Measurements from ENCODE around the gene MAP2K5. TPM values are rescaled to one million over a fixed set of nuclear protein-coding genes. Genes with fewer than 3 reads are reported as not detected.

MAP2K5 gene
- total and polyA plus RNA-seq, 10 of the 15 experiments (the other 5 are each of a cell fraction or from before 2014, with no cell fraction given) = 1.3 to 19.4 (median 9.6) TPM

DNA sequence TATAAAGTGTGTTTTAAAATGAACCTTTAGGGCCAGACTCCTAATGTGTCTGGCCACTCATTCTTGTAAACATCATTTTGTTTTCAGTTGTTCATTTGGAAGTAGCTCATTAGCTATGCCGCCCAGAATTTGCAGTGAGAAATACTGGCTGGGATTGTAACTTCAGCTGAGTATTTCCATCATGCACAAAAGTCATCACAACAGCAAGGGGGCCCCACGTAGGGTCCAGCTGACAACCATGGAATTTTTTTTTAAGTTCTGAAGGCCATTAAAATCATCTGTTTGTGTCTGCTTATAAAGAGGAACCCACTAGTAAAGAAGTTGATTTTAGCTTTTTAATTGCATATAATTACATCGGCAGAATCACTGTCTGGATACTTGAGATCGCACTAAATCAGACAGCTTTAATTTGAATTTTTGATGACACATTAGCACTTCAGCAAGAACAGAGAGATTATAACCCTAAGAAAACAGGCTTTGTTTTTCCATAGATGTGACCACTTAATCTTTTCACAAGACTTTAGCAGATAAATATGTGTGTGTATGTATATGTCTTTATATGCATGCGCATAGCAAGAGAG is 236.6 kb downstream of the MAP2K5 start:
- CTCF ChIA-PET = interaction anchor here (0.5 to 1.5 kb wide), 7 partner anchors 10 to 324 kb away, joined by 3 to 8 read pairs (median 4); no protein-coding TSS in a partner anchor
- SMC1A ChIA-PET (ENCODE audit: uncharacterized antibody, unreplicated experiment) = interaction anchor here (1.1 to 8.3 kb wide), 7 partner anchors 8 to 278 kb away, joined by 3 to 50 read pairs (median 3); no protein-coding TSS in a partner anchor
- 95% methylated on average over 5 of the region's 5 CpGs for WGBS (ENCODE audit: insufficient coverage, insufficient replicate concordance, low lambda C conversion rate, missing lambda C conversion rate)
- intact Hi-C loops (cut with micrococcal nuclease; ENCODE audit: unreplicated experiment) = no loop called here
- Histone ChIP-seq H4K20me1 (ENCODE audit: control insufficient read depth, insufficient read depth) (no peaks in the 10 kb centered on the region), H3K9ac (ENCODE audit: control insufficient read depth, insufficient read depth, low read length) (no peak overlapping the region), H3K9me3 (replicated peaks; ENCODE audit: control insufficient read depth, insufficient read depth, low read length) (no peaks in the 10 kb centered on the region), H2AFZ (ENCODE audit: control insufficient read depth, low read depth, low read length) (no peak overlapping the region), H3K4me2 (ENCODE audit: control insufficient read depth, insufficient read depth) (no peak overlapping the region), H3K27ac (ENCODE audit: control insufficient read depth, insufficient read depth) (no peak overlapping the region), H3K27me3 (replicated peaks in 1 of 2; ENCODE audit: control insufficient read depth in 2 of 2, insufficient read depth in 2 of 2, low read length in 1 of 2) (no peaks in the 10 kb centered on the region), H3K36me3 (ENCODE audit: control insufficient read depth in 2 of 2, insufficient read depth in 2 of 2, low read length in 1 of 2) (no peaks in the 10 kb centered on the region), H3K4me3 (no peak overlapping the region), H3K79me2 (ENCODE audit: control insufficient read depth, insufficient read depth, low read length) (no peaks in the 10 kb centered on the region), H3K4me1 (ENCODE audit: control insufficient read depth, insufficient read depth, low read length) (peaks cover 16% of the 10 kb centered on the region)
- no peak for ATAC-seq
- POLR2A ChIA-PET = no interaction called here
- no peak for FAIRE-seq
- no peak for DNase-seq (ENCODE audit: low read depth, low spot score)
- in situ Hi-C loops (cut with MboI) = no loop called here
- RAD21 ChIA-PET (ENCODE audit: unreplicated experiment) = interaction anchor here (0.8 to 1.1 kb wide), 2 partner anchors 57 to 321 kb away, joined by 3 read pairs; no protein-coding TSS in a partner anchor
- BruUV-seq (replicated peaks) = no TSS peak
- TF ChIP-seq, protein P1, sequence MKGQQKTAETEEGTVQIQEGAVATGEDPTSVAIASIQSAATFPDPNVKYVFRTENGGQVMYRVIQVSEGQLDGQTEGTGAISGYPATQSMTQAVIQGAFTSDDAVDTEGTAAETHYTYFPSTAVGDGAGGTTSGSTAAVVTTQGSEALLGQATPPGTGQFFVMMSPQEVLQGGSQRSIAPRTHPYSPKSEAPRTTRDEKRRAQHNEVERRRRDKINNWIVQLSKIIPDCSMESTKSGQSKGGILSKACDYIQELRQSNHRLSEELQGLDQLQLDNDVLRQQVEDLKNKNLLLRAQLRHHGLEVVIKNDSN (IDR thresholded peaks at IDR 0.05; ENCODE audit: borderline replicate concordance, extremely low read length, insufficient read depth, low read depth, low read length) = no peak
- TF ChIP-seq KDM1A (IDR thresholded peaks at IDR 0.05; ENCODE audit: borderline replicate concordance) (no peak), RCOR1 (conservative IDR thresholded peaks at IDR 0.05; ENCODE audit: low read depth, low read length) (no peak), KAT2A (conservative IDR thresholded peaks at IDR 0.05; ENCODE audit: control insufficient read depth, low read depth, low read length) (no peak), SREBF1 (IDR thresholded peaks at IDR 0.05; ENCODE audit: low read length) (no peak), EP300 (IDR thresholded peaks at IDR 0.05; ENCODE audit: borderline replicate concordance in 1 of 2, control insufficient read depth in 1 of 2, low read depth in 2 of 2, low read length in 2 of 2) (no peak), STAT1 (conservative IDR thresholded peaks at IDR 0.05) (no peak), SMARCA5 (IDR thresholded peaks at IDR 0.05) (no peak), MYC (IDR thresholded peaks at IDR 0.05; ENCODE audit: insufficient read depth, insufficient read length, insufficient replicate concordance, low read length, severe bottlenecking) (no peak), HDAC6 (IDR thresholded peaks at IDR 0.05; ENCODE audit: unreplicated experiment) (no peak), ZNF622 (IDR thresholded peaks at IDR 0.05) (no peak), SMAD5 (IDR thresholded peaks at IDR 0.05; ENCODE audit: low read depth) (no peak), ZBED1 (IDR thresholded peaks at IDR 0.05; ENCODE audit: borderline replicate concordance) (no peak)
- TF ChIP-seq, protein P2, sequence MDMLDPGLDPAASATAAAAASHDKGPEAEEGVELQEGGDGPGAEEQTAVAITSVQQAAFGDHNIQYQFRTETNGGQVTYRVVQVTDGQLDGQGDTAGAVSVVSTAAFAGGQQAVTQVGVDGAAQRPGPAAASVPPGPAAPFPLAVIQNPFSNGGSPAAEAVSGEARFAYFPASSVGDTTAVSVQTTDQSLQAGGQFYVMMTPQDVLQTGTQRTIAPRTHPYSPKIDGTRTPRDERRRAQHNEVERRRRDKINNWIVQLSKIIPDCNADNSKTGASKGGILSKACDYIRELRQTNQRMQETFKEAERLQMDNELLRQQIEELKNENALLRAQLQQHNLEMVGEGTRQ (IDR thresholded peaks at IDR 0.05; ENCODE audit: borderline replicate concordance, low read depth, low read length) = no peak

Data from GM12878 (cell line).